Endothelial cell of umbilical vein (primary cell): ENCODE measurements around the gene COQ2. TPM values are rescaled to one million over a fixed set of nuclear protein-coding genes. Genes with fewer than 3 reads are reported as not detected.

ENCODE experiments used
- BruUV-seq: library from RNA; stranded (reverse); fragments of 400-500 nt; replicated peaks from 2 replicates; lab custom pipeline; 2021; lab: Mats Ljungman, UMichigan
- CTCF ChIA-PET: fragments of 300-600, 350-600 bp; sonication (Branson Sonifier 250); formaldehyde crosslinking; loops from one replicate; lab custom pipeline; 2021; ENCODE audit warnings: antibody characterized with exemption, inconsistent platforms; lab: Charles Lee
- POLR2A ChIA-PET: fragments of 300-600, 350-600 bp; sonication (Branson Sonifier 250); formaldehyde crosslinking; loops from one replicate; lab custom pipeline; 2021; ENCODE audit warnings: antibody characterized with exemption, inconsistent platforms; lab: Charles Lee
- DNase-seq: peaks from one replicate; pipeline ENCODE4 v3.0.0-alpha.2; 2011; ENCODE audit warnings: low read depth, low spot score
- FAIRE-seq: peaks from 2 replicates; lab custom pipeline; 2011; peaks lifted over from hg19 to GRCh38; lab: Jason Lieb, UNC
- H2AFZ ChIP-seq: 2 replicates; pipeline ENCODE4 v1.6.0; 2012; ENCODE audit warnings: low read depth, low read length, control low read depth, inconsistent platforms
- H3K27ac ChIP-seq: 2 replicates; pipeline ENCODE4 v1.5.1; 2011; ENCODE audit warnings: low read depth, mild to moderate bottlenecking, control low read depth, low read length, moderate library complexity; ENCODE audit not compliant: insufficient read depth
- H3K27me3 ChIP-seq, 2 experiments: 2 replicates each; pipeline versions ENCODE4 v1.6.0 to v1.6.1; 2011; ENCODE audit warnings: low read length in 2 of 2, mixed read lengths in 1 of 2; ENCODE audit not compliant: control insufficient read depth in 2 of 2, insufficient read depth in 2 of 2
- H3K36me3 ChIP-seq, 2 experiments: 2 replicates in 1 of 2; 3 replicates in 1 of 2; pipeline ENCODE4 v1.5.1; 2011; ENCODE audit warnings: low read length in 2 of 2, mild to moderate bottlenecking in 1 of 2, moderate library complexity in 1 of 2; ENCODE audit not compliant: control insufficient read depth in 2 of 2, insufficient read depth in 2 of 2; ENCODE audit errors: extremely low read depth in 1 of 2
- H3K4me1 ChIP-seq: 3 replicates; pipeline ENCODE4 v1.5.1; 2011; ENCODE audit warnings: mild to moderate bottlenecking, low read length; ENCODE audit not compliant: control insufficient read depth, insufficient read depth; ENCODE audit errors: extremely low read depth
- H3K4me2 ChIP-seq: 2 replicates; pipeline ENCODE4 v1.6.1; 2011; ENCODE audit warnings: low read length, control low read depth, mixed read lengths; ENCODE audit not compliant: insufficient read depth
- H3K4me3 ChIP-seq, 3 experiments: fragments of 200-600 bp in 1 of 3; sonication (generic), shearing (Covaris generic) in 1 of 3; replicated peaks in 1 of 3; 2 replicates each; pipeline ENCODE4 v1.5.1; 2011 to 2016; ENCODE audit warnings: control low read depth in 3 of 3, low read length in 3 of 3, mild to moderate bottlenecking in 2 of 3, inconsistent platforms in 1 of 3, low read depth in 1 of 3, moderate library complexity in 1 of 3; ENCODE audit not compliant: insufficient read depth in 1 of 3
- H3K79me2 ChIP-seq: 2 replicates; pipeline ENCODE4 v1.6.0; 2012; ENCODE audit warnings: low read length, inconsistent platforms; ENCODE audit not compliant: control insufficient read depth, insufficient read depth
- H3K9ac ChIP-seq: replicated peaks from 2 replicates; pipeline ENCODE3; 2011; ENCODE audit warnings: low read length, control low read depth; ENCODE audit not compliant: insufficient read depth; ENCODE audit errors: extremely low read depth
- H3K9me1 ChIP-seq: replicated peaks from 3 replicates; pipeline ENCODE4 v1.6.0; 2011; ENCODE audit warnings: mild to moderate bottlenecking, low read length; ENCODE audit not compliant: control insufficient read depth, insufficient read depth; ENCODE audit errors: extremely low read depth
- H3K9me3 ChIP-seq: replicated peaks from 2 replicates; pipeline ENCODE4 v1.5.1; 2012; ENCODE audit warnings: low read length, inconsistent platforms; ENCODE audit not compliant: control insufficient read depth, insufficient read depth
- H4K20me1 ChIP-seq: replicated peaks from 2 replicates; pipeline ENCODE3; 2011; ENCODE audit warnings: mild to moderate bottlenecking, low read length; ENCODE audit not compliant: control insufficient read depth, insufficient read depth; ENCODE audit errors: extremely low read depth
- CTCF ChIP-seq, 2 donors: IDR thresholded peaks; 1 replicate in 1 of 2; 2 replicates in 1 of 2; pipeline ENCODE4 v1.5.1; 2011; ENCODE audit warnings: low read length in 2 of 2, mild to moderate bottlenecking in 2 of 2, moderate library complexity in 2 of 2, control low read depth in 1 of 2, inconsistent platforms in 1 of 2, low read depth in 1 of 2; ENCODE audit not compliant: insufficient read depth in 1 of 2; ENCODE audit errors: extremely low read depth in 1 of 2
- EZH2 ChIP-seq: IDR thresholded peaks from 2 replicates; pipeline ENCODE4 v1.6.1; 2012; ENCODE audit warnings: borderline replicate concordance, low read depth, mild to moderate bottlenecking, moderate library complexity, low read length, inconsistent platforms; ENCODE audit not compliant: severe bottlenecking
- FOS ChIP-seq: IDR thresholded peaks from 2 replicates; pipeline ENCODE4 v1.6.1; 2011; ENCODE audit warnings: mild to moderate bottlenecking, low read length, moderate library complexity, borderline replicate concordance; ENCODE audit not compliant: insufficient read depth
- GATA2 ChIP-seq: IDR thresholded peaks from 2 replicates; pipeline ENCODE4 v1.7.0; 2011; ENCODE audit warnings: low read depth, mild to moderate bottlenecking, moderate library complexity, mixed read lengths, low read length; ENCODE audit not compliant: insufficient read length, insufficient read depth
- JUN ChIP-seq: IDR thresholded peaks from 2 replicates; pipeline ENCODE4 v1.6.1; 2011; ENCODE audit warnings: borderline replicate concordance, low read depth; ENCODE audit not compliant: insufficient read length, insufficient read depth
- MAX ChIP-seq: IDR thresholded peaks from 2 replicates; pipeline ENCODE4 v1.6.1; 2011; ENCODE audit not compliant: insufficient read depth, insufficient read length
- MYC ChIP-seq: IDR thresholded peaks from one replicate; pipeline ENCODE4 v1.6.1; 2011; ENCODE audit warnings: mild to moderate bottlenecking, low read depth, low read length
- POLR2A ChIP-seq: IDR thresholded peaks from 2 replicates; pipeline ENCODE4 v1.6.1; 2012; ENCODE audit warnings: low read depth, mild to moderate bottlenecking, control low read depth, low read length
- POLR2AphosphoS5 ChIP-seq: IDR thresholded peaks from 2 replicates; pipeline ENCODE4 v1.6.1; 2012; ENCODE audit warnings: low read depth, mild to moderate bottlenecking, control low read depth, low read length, moderate library complexity; ENCODE audit not compliant: insufficient read depth
- dilution Hi-C: fragments of 300-500 bp; cut with MboI; formaldehyde crosslinking; loops from one replicate; pipeline ENCODE4 v1.15.0; 2019; ENCODE audit warnings: low sequenced_read_pairs; ENCODE audit not compliant: extremely low pct_ligation_motif_present
- intact Hi-C: fragments of 100-400 bp; cut with micrococcal nuclease; formaldehyde crosslinking; loops from one replicate; pipeline ENCODE4 v1.10.0; 2022
- polyA plus RNA-seq, 4 experiments: library from polyadenylated mRNA; depleted of rRNA in 3 of 4; stranded (reverse) in 3 of 4; unstranded in 1 of 4; fragments of >200 nt; gene quantifications; 2 replicates each; pipeline versions ENCODE4 v1.2.1 to v1.2.3, GENCODE V29; 2011 to 2012; ENCODE audit warnings: missing spikeins in 1 of 4
- total RNA-seq: library from RNA; stranded (reverse); gene quantifications from 2 replicates; pipeline ENCODE4 v1.2.3, GENCODE V29; 2021

The COQ2 gene
- total and polyA plus RNA-seq, 2 donors (not counting 3 experiments of a cell fraction or from before 2014, with no cell fraction given), result 25.5 to 28.0 TPM

GRCh38 chr4:83318666-83319065 is 34.1 kb upstream of the COQ2 start:
- no peaks in the 10 kb centered on the region for H3K9me3 ChIP-seq
- ChIA-PET CTCF (no interaction called here), POLR2A (no interaction called here)
- H4K20me1 ChIP-seq, result no peaks in the 10 kb centered on the region
- no TSS peak for BruUV-seq
- H3K27me3 ChIP-seq, result no peaks in the 10 kb centered on the region
- no peaks in the 10 kb centered on the region for H3K9me1 ChIP-seq
- no peaks in the 10 kb centered on the region for H3K36me3 ChIP-seq
- H3K4me3 ChIP-seq, result no peak overlapping the region
- DNase-seq, result no peak
- no peak for FAIRE-seq
- H2AFZ ChIP-seq, result no peak overlapping the region
- no peaks in the 10 kb centered on the region for H3K79me2 ChIP-seq
- no peak overlapping the region for H3K27ac ChIP-seq
- dilution Hi-C loops (no loop called here), intact Hi-C loops (no loop called here)
- H3K9ac ChIP-seq, result no peak overlapping the region
- H3K4me2 ChIP-seq, result no peak overlapping the region
- peaks cover 12% of the 10 kb centered on the region for H3K4me1 ChIP-seq
- TF ChIP-seq GATA2 (no peak), EZH2 (no peak), POLR2AphosphoS5 (no peak), MAX (no peak), POLR2A (no peak), CTCF (IDR thresholded peaks at IDR 0.05; ENCODE audit: extremely low read depth in 1 of 2, insufficient read depth in 1 of 2, low read depth in 1 of 2, low read length in 2 of 2) (no peak), FOS (no peak), JUN (no peak), MYC (no peak)
